HepG2 (cell line): Measurements from ENCODE around the gene SAP25. TPM values are rescaled to one million over a fixed set of nuclear protein-coding genes. Genes with fewer than 3 reads are reported as not detected.
"Not testable (repeated sequence)": the region's sequence is repeated elsewhere in the genome, so short reads cannot be mapped to it uniquely, and the experiment has no call there.

ENCODE experiments used
- ATAC-seq: fragments of 200-7000 bp; cut with Tn5 transposase; 3 replicates; pipeline ENCODE4 v1.9.1; 2020; ENCODE audit warnings: mild to moderate bottlenecking, moderate library complexity
- BruUV-seq: library from RNA; stranded (reverse); fragments of 400-500 nt; replicated peaks from 2 replicates; lab custom pipeline; 2021; lab: Mats Ljungman, UMichigan
- CTCF ChIA-PET: fragments of 300-600 bp; formaldehyde crosslinking; extraction: SDS; loops from one replicate; lab custom pipeline; 2021; ENCODE audit warnings: low total read pairs, inconsistent platforms, low intra/inter-chr PET ratio; lab: Yijun Ruan, JAX
- POLR2A ChIA-PET: fragments of 350-600 bp; sonication (Branson Sonifier 250); formaldehyde crosslinking; loops from one replicate; lab custom pipeline; 2020; ENCODE audit warnings: antibody characterized with exemption, inconsistent platforms; lab: Yijun Ruan, JAX
- DNase-seq: peaks from one replicate; pipeline ENCODE4 v3.0.0-alpha.2; 2015; ENCODE audit warnings: low spot score
- FAIRE-seq: peaks from 3 replicates; lab custom pipeline; 2011; peaks lifted over from hg19 to GRCh38; lab: Jason Lieb, UNC
- H2AFZ ChIP-seq: one replicate; pipeline ENCODE4 v1.6.1; 2011; ENCODE audit warnings: low read length, inconsistent platforms
- H3K27ac ChIP-seq: fragments of 300-600 bp; 3 replicates; pipeline ENCODE4 v1.8.0; 2011; ENCODE audit warnings: mixed run types, mild to moderate bottlenecking, mixed read lengths, low read length, inconsistent platforms; ENCODE audit not compliant: insufficient read depth; ENCODE audit errors: extremely low read length
- H3K27me3 ChIP-seq, 2 experiments: fragments of 200-600 bp in 1 of 2; 2 replicates in 1 of 2; 3 replicates in 1 of 2; pipeline versions ENCODE4 v1.6.0 to v1.8.0; 2011; ENCODE audit warnings: low read length in 2 of 2, mild to moderate bottlenecking in 2 of 2, moderate library complexity in 2 of 2, inconsistent platforms in 1 of 2; ENCODE audit not compliant: insufficient read depth in 2 of 2, control insufficient read depth in 1 of 2
- H3K36me3 ChIP-seq, 2 experiments: fragments of 200-600 bp in 1 of 2; replicated peaks in 1 of 2; 2 replicates in 1 of 2; 3 replicates in 1 of 2; pipeline versions ENCODE4 v1.5.1 to v1.8.0; 2011; ENCODE audit warnings: low read length in 2 of 2, inconsistent platforms in 1 of 2; ENCODE audit not compliant: insufficient read depth in 2 of 2, control insufficient read depth in 1 of 2
- H3K4me1 ChIP-seq: 2 replicates; pipeline ENCODE4 v1.5.1; 2012; ENCODE audit warnings: low read length, inconsistent platforms; ENCODE audit not compliant: insufficient read depth
- H3K4me2 ChIP-seq: 2 replicates; pipeline ENCODE4 v1.6.0; 2011; ENCODE audit warnings: low read depth, low read length, inconsistent platforms
- H3K4me3 ChIP-seq, 3 experiments: fragments of 200-600 bp in 1 of 3; sonication (generic), shearing (Covaris generic) in 1 of 3; replicated peaks in 1 of 3; 2 replicates each; pipeline ENCODE4 v1.5.1; 2011 to 2016; ENCODE audit warnings: low read length in 3 of 3, inconsistent platforms in 2 of 3, low read depth in 2 of 3, mild to moderate bottlenecking in 2 of 3, control low read depth in 1 of 3, mixed read lengths in 1 of 3; ENCODE audit not compliant: insufficient read depth in 1 of 3
- H3K79me2 ChIP-seq: one replicate; pipeline ENCODE4 v1.6.1; 2011; ENCODE audit warnings: low read length, inconsistent platforms; ENCODE audit not compliant: insufficient read depth
- H3K9ac ChIP-seq: 2 replicates; pipeline ENCODE4 v1.6.0; 2011; ENCODE audit warnings: mild to moderate bottlenecking, low read depth, low read length, inconsistent platforms; ENCODE audit not compliant: insufficient read depth
- H3K9me3 ChIP-seq: 2 replicates; pipeline ENCODE4 v1.5.1; 2012; ENCODE audit warnings: mild to moderate bottlenecking, low read length
- H4K20me1 ChIP-seq: 2 replicates; pipeline ENCODE4 v1.6.0; 2011; ENCODE audit warnings: inconsistent platforms, mild to moderate bottlenecking, low read length, moderate library complexity; ENCODE audit not compliant: insufficient read depth
- WGBS: methylation state at CpG from one replicate; pipeline ENCODE4 v1.1.6; 2017; ENCODE audit warnings: low lambda C conversion rate; 5-methylcytosine and 5-hydroxymethylcytosine counted together
- in situ Hi-C: cut with HindIII; loops from 2 replicates; pipeline ENCODE4 v1.10.0; 2017; ENCODE audit warnings: low pct_unique_long_range_greater_than_20kb; ENCODE audit not compliant: extremely low pct_ligation_motif_present
- intact Hi-C: fragments of 100-400 bp; cut with micrococcal nuclease; formaldehyde crosslinking; loops from one replicate; pipeline ENCODE4 v1.10.0; 2022; ENCODE audit not compliant: unreplicated experiment
- polyA plus RNA-seq, 8 experiments: library from polyadenylated mRNA; depleted of rRNA in 3 of 8; stranded (reverse) in 7 of 8; unstranded in 1 of 8; fragments of >200 nt; fragmentation: Illumina TruSeq in 4 of 8; extraction: Trizol in 4 of 8; gene quantifications; 2 replicates each; pipeline versions ENCODE4 v1.2.1 to v1.2.3, GENCODE V29; 2011 to 2016; ENCODE audit warnings: low read depth in 4 of 8, missing spikeins in 1 of 8, mixed read lengths in 1 of 8; ENCODE audit not compliant: insufficient read depth in 1 of 8
- small RNA-seq, 3 experiments: library from RNA; depleted of rRNA; stranded (forward); fragments of <200 nt; gene quantifications; one replicate each; pipeline ENCODE3, GENCODE V24; 2012; ENCODE audit warnings: low read depth in 2 of 3, low replicate concordance in 1 of 3; ENCODE audit not compliant: insufficient read length in 3 of 3, insufficient read depth in 2 of 3
- total RNA-seq, 5 experiments: library from RNA; depleted of rRNA; stranded (reverse); fragments of >200 nt; fragmentation: Illumina TruSeq; extraction: Trizol; gene quantifications; 2 replicates each; pipeline ENCODE4 v1.2.3, GENCODE V29; 2016; ENCODE audit warnings: low read depth in 1 of 5

The SAP25 gene
- total and polyA plus RNA-seq, 2 of the 13 experiments (the other 11 are each of a cell fraction or from before 2014, with no cell fraction given) = 0.15 to 0.20 TPM

DNA sequence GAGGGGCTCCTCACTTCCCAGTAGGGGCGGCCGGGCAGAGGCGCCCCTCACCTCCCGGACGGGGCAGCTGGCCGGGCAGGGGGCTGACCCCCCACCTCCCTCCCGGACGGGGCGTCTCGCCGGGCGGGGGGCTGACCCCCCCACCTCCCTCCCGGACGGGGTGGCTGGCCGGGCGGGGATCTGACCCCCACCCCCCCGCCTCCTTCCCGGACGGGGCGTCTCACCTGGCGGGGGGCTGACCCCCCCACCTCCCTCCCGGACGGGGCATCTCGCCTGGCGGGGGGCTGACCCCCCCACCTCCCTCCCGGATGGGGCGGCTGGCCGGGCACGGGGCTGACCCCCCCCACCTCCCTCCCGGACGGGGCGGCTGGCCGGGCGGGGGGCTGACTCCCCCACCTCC is 50.5 kb downstream of the SAP25 start:
- H3K4me1 ChIP-seq, BruUV-seq, H3K4me2 ChIP-seq, CTCF ChIA-PET, H3K79me2 ChIP-seq, H3K27ac ChIP-seq, H2AFZ ChIP-seq, H3K4me3 ChIP-seq, H3K9me3 ChIP-seq, POLR2A ChIA-PET, intact Hi-C loops, in situ Hi-C loops, FAIRE-seq, H4K20me1 ChIP-seq, H3K9ac ChIP-seq, DNase-seq, H3K36me3 ChIP-seq, H3K27me3 ChIP-seq, ATAC-seq: not testable (repeated sequence)
- WGBS = no CpG with 5 or more reads among the region's 34 CpGs

Small RNA genes within 50 kb of the gene (small RNA-seq; reads per million reads assigned to genes)
- gene RN7SL416P (0 reads per million in 3 experiments), gene SAP25 (0 reads per million in 3 experiments)

Other genes with a start within 250 kb of the SAP25 start
- 5.6 and 16.6 TPM in 2 replicates for gene PILRB, start 215.8 kb downstream of the SAP25 start, total RNA-seq (2016; rRNA removed; fragmentation: Illumina TruSeq; extraction: Trizol)
- gene PILRB, start 215.8 kb downstream of the SAP25 start, polyA plus RNA-seq (2011; rRNA removed) = 33.0 and 33.8 TPM in 2 replicates
- 0.13 TPM in 1 of 2 replicates, not detected in the other for gene PILRA, start 200.4 kb downstream of the SAP25 start, total RNA-seq (2016; rRNA removed; fragmentation: Illumina TruSeq; extraction: Trizol)
- 0.97 and 1.3 TPM in 2 replicates for gene PILRA, start 200.4 kb downstream of the SAP25 start, polyA plus RNA-seq (2011; rRNA removed)
- gene ZCWPW1, start 145.2 kb downstream of the SAP25 start, total RNA-seq (2016; rRNA removed; fragmentation: Illumina TruSeq; extraction: Trizol) = 2.5 and 2.6 TPM in 2 replicates
- 1.6 and 2.4 TPM in 2 replicates for gene ZCWPW1, start 145.2 kb downstream of the SAP25 start, polyA plus RNA-seq (2011; rRNA removed)
- 22.6 and 26.0 TPM in 2 replicates for gene MEPCE, start 144.1 kb downstream of the SAP25 start, total RNA-seq (2016; rRNA removed; fragmentation: Illumina TruSeq; extraction: Trizol)
- 12.3 and 12.7 TPM in 2 replicates for gene MEPCE, start 144.1 kb downstream of the SAP25 start, polyA plus RNA-seq (2011; rRNA removed)
- gene PPP1R35, start 137.4 kb downstream of the SAP25 start, total RNA-seq (2016; rRNA removed; fragmentation: Illumina TruSeq; extraction: Trizol) = 16.7 and 24.8 TPM in 2 replicates
- 26.4 and 29.0 TPM in 2 replicates for gene PPP1R35, start 137.4 kb downstream of the SAP25 start, polyA plus RNA-seq (2011; rRNA removed)
- gene SPACDR, start 109.6 kb downstream of the SAP25 start, total RNA-seq (2016; rRNA removed; fragmentation: Illumina TruSeq; extraction: Trizol) = not detected in 2 replicates
- gene SPACDR, start 109.6 kb downstream of the SAP25 start, polyA plus RNA-seq (2011; rRNA removed) = 0.24 and 0.41 TPM in 2 replicates
- gene TSC22D4, start 94.7 kb downstream of the SAP25 start, total RNA-seq (2016; rRNA removed; fragmentation: Illumina TruSeq; extraction: Trizol) = 6.3 and 7.7 TPM in 2 replicates
- 8.7 and 10.1 TPM in 2 replicates for gene TSC22D4, start 94.7 kb downstream of the SAP25 start, polyA plus RNA-seq (2011; rRNA removed)
- 0.15 TPM in 2 replicates for gene NYAP1, start 90.0 kb downstream of the SAP25 start, total RNA-seq (2016; rRNA removed; fragmentation: Illumina TruSeq; extraction: Trizol)
- 0.46 and 0.76 TPM in 2 replicates for gene NYAP1, start 90.0 kb downstream of the SAP25 start, polyA plus RNA-seq (2011; rRNA removed)
- 117 and 132 TPM in 2 replicates for gene AGFG2, start 34.7 kb downstream of the SAP25 start, total RNA-seq (2016; rRNA removed; fragmentation: Illumina TruSeq; extraction: Trizol)
- 125 and 127 TPM in 2 replicates for gene AGFG2, start 34.7 kb downstream of the SAP25 start, polyA plus RNA-seq (2011; rRNA removed)
- 2.9 and 7.0 TPM in 2 replicates for gene LRCH4, start 12.2 kb upstream of the SAP25 start, total RNA-seq (2016; rRNA removed; fragmentation: Illumina TruSeq; extraction: Trizol)
- gene LRCH4, start 12.2 kb upstream of the SAP25 start, polyA plus RNA-seq (2011; rRNA removed) = 9.3 and 11.1 TPM in 2 replicates
- gene FBXO24, start 12.4 kb upstream of the SAP25 start, total RNA-seq (2016; rRNA removed; fragmentation: Illumina TruSeq; extraction: Trizol) = 0.13 and 0.20 TPM in 2 replicates
- gene FBXO24, start 12.4 kb upstream of the SAP25 start, polyA plus RNA-seq (2011; rRNA removed) = 0.31 and 0.55 TPM in 2 replicates
- 3.9 and 16.0 TPM in 2 replicates for gene PCOLCE, start 28.5 kb upstream of the SAP25 start, total RNA-seq (2016; rRNA removed; fragmentation: Illumina TruSeq; extraction: Trizol)
- gene PCOLCE, start 28.5 kb upstream of the SAP25 start, polyA plus RNA-seq (2011; rRNA removed) = 5.3 and 6.9 TPM in 2 replicates
- 6.1 and 7.6 TPM in 2 replicates for gene MOSPD3, start 38.6 kb upstream of the SAP25 start, total RNA-seq (2016; rRNA removed; fragmentation: Illumina TruSeq; extraction: Trizol)
- gene MOSPD3, start 38.6 kb upstream of the SAP25 start, polyA plus RNA-seq (2011; rRNA removed) = 8.6 and 8.8 TPM in 2 replicates
- gene TFR2, start 67.7 kb upstream of the SAP25 start, total RNA-seq (2016; rRNA removed; fragmentation: Illumina TruSeq; extraction: Trizol) = 12.5 and 36.9 TPM in 2 replicates
- gene TFR2, start 67.7 kb upstream of the SAP25 start, polyA plus RNA-seq (2011; rRNA removed) = 64.2 and 122 TPM in 2 replicates
- gene ACTL6B, start 82.5 kb upstream of the SAP25 start, total RNA-seq (2016; rRNA removed; fragmentation: Illumina TruSeq; extraction: Trizol) = not detected in 2 replicates
- not detected in 2 replicates for gene ACTL6B, start 82.5 kb upstream of the SAP25 start, polyA plus RNA-seq (2011; rRNA removed)
- 48.3 and 64.3 TPM in 2 replicates for gene GNB2, start 99.8 kb upstream of the SAP25 start, total RNA-seq (2016; rRNA removed; fragmentation: Illumina TruSeq; extraction: Trizol)
- gene GNB2, start 99.8 kb upstream of the SAP25 start, polyA plus RNA-seq (2011; rRNA removed) = 67.1 and 82.0 TPM in 2 replicates
- 6.4 and 16.1 TPM in 2 replicates for gene GIGYF1, start 120.3 kb upstream of the SAP25 start, total RNA-seq (2016; rRNA removed; fragmentation: Illumina TruSeq; extraction: Trizol)
- gene GIGYF1, start 120.3 kb upstream of the SAP25 start, polyA plus RNA-seq (2011; rRNA removed) = 7.6 and 10.2 TPM in 2 replicates
- gene POP7, start 132.2 kb upstream of the SAP25 start, total RNA-seq (2016; rRNA removed; fragmentation: Illumina TruSeq; extraction: Trizol) = 91.1 and 91.5 TPM in 2 replicates
- 63.9 and 70.6 TPM in 2 replicates for gene POP7, start 132.2 kb upstream of the SAP25 start, polyA plus RNA-seq (2011; rRNA removed)
- gene EPO, start 146.6 kb upstream of the SAP25 start, total RNA-seq (2016; rRNA removed; fragmentation: Illumina TruSeq; extraction: Trizol) = 9.9 and 10.3 TPM in 2 replicates
- 25.7 and 26.2 TPM in 2 replicates for gene EPO, start 146.6 kb upstream of the SAP25 start, polyA plus RNA-seq (2011; rRNA removed)
- gene ZAN, start 159.7 kb upstream of the SAP25 start, total RNA-seq (2016; rRNA removed; fragmentation: Illumina TruSeq; extraction: Trizol) = 0.02 and 0.08 TPM in 2 replicates
- gene ZAN, start 159.7 kb upstream of the SAP25 start, polyA plus RNA-seq (2011; rRNA removed) = 0.09 and 0.14 TPM in 2 replicates